Keratinocyte (primary cell): ENCODE results near the gene NPTX1.

ENCODE experiments used
- EZH2 ChIP-seq: IDR thresholded peaks from one replicate; pipeline ENCODE4 v1.6.1; 2012; ENCODE audit warnings: inconsistent platforms, mild to moderate bottlenecking, low read length, moderate library complexity
- TF ChIP-seq, protein P1 (sequence below), 3 experiments: IDR thresholded peaks in 1 of 3; conservative IDR thresholded peaks in 1 of 3; optimal IDR thresholded peaks in 1 of 3; 2 replicates in 2 of 3; 3 replicates in 1 of 3; pipeline versions ENCODE3 to v1.5.1; 2011; ENCODE audit warnings: low read length in 3 of 3, mild to moderate bottlenecking in 3 of 3, moderate library complexity in 2 of 3, control low read depth in 1 of 3, inconsistent platforms in 1 of 3; ENCODE audit not compliant: insufficient read depth in 2 of 3; ENCODE audit errors: extremely low read depth in 1 of 3

DNA sequence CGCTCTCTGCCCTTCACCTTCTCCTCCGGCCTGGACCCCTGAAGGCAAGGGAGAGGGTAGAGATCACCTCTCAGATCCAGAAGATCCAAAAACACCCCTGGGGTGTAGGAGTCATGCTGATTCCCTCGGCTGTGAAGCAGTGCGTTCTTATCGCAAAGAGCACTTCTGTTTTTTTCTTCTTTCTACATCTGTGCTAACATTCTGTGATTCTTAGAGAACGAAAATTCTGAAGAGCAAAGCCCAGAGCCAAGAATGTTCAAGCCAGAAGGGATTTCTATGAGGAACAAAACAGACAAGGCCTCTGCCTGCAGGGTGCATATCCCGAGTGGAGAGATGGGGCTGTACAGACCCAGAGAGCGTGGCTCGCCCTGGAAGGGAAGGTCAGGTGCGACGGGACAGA is 17.2 kb downstream of the NPTX1 start:
- TF ChIP-seq, protein P1, sequence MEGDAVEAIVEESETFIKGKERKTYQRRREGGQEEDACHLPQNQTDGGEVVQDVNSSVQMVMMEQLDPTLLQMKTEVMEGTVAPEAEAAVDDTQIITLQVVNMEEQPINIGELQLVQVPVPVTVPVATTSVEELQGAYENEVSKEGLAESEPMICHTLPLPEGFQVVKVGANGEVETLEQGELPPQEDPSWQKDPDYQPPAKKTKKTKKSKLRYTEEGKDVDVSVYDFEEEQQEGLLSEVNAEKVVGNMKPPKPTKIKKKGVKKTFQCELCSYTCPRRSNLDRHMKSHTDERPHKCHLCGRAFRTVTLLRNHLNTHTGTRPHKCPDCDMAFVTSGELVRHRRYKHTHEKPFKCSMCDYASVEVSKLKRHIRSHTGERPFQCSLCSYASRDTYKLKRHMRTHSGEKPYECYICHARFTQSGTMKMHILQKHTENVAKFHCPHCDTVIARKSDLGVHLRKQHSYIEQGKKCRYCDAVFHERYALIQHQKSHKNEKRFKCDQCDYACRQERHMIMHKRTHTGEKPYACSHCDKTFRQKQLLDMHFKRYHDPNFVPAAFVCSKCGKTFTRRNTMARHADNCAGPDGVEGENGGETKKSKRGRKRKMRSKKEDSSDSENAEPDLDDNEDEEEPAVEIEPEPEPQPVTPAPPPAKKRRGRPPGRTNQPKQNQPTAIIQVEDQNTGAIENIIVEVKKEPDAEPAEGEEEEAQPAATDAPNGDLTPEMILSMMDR (optimal IDR thresholded peaks at IDR 0.05 in 1 of 3, IDR thresholded peaks at IDR 0.05 in 1 of 3, conservative IDR thresholded peaks at IDR 0.05 in 1 of 3; ENCODE audit: extremely low read depth in 1 of 3, insufficient read depth in 2 of 3, low read length in 3 of 3) = no peak
- no peak for TF ChIP-seq EZH2
